Measurements from ENCODE around the gene ANTXRL.
"Not testable (repeated sequence)": the region's sequence is repeated elsewhere in the genome, so short reads cannot be mapped to it uniquely, and the experiment has no call there.

ANTXRL gene

GRCh38 chr10:46308113-46308415, 21.3 kb downstream of the ANTXRL start:
- Histone ChIP-seq H3K4me1 (peaks cover 12% of the 10 kb centered on the region), H3K9me3 (no peaks in the 10 kb centered on the region), H3K27me3 (no peaks in the 10 kb centered on the region), H4K20me1 (no peaks in the 10 kb centered on the region), H3K27ac (no peak overlapping the region), H3K36me3 (no peaks in the 10 kb centered on the region), H3K4me2 (no peak overlapping the region), H3K4me3 (no peak overlapping the region), H3K9ac (no peak overlapping the region)
- no peak for TF ChIP-seq Cebpa-rat (IDR thresholded peaks at IDR 0.05)

DNA sequence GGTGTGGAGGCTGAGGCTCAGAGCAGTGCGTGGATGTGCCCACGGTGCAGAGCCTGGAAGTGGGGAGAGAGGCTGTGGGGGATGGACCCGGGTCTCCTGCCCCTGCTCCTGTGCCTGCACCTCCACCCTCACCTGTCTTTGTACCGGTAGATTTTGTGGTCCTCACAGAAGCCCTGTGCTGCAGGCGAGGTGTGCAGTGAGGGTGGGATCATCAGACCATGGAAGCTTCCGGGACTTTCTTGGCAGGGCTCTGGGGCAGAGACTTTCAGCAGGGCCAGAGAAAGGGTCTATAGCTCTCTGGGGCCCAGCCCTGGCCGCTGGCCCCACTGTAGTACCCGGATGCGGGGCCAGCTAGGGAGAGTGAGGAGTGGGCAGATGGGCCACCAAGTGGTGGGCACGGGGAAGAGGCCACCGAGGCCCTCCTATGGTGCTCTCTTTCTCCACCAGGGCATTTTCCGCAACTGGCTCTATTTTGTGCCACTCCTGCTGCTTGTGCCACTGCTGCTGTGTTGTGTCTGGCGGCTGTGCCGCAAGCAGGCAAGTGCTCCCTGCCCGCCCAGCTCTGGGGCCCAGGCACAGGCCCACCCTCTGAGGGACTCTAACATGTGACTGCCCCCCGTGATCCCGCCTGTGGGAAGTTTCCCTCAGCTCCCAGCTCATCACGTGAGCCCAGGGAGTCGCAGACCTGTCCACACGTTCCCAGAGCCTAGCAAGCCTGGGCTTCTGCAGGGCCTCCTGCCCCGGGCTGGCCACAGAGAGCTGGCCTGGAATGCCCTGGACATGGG, 22.1 kb downstream of the ANTXRL start:
- no peaks in the 10 kb centered on the region for H3K27me3 ChIP-seq
- peaks cover 12% of the 10 kb centered on the region for H3K4me1 ChIP-seq
- H3K9me3 ChIP-seq = no peaks in the 10 kb centered on the region
- H4K20me1 ChIP-seq = no peaks in the 10 kb centered on the region
- no peak overlapping the region for H3K4me3 ChIP-seq
- H3K9ac ChIP-seq = no peak overlapping the region; the same call in 1 of the 2 replicates
- peak overlapping the region; percentile 46 for H3K27ac ChIP-seq
- TF ChIP-seq Cebpa-rat (IDR thresholded peaks at IDR 0.05) = no peak
- no peaks in the 10 kb centered on the region for H3K36me3 ChIP-seq
- peak overlapping the region; percentile 50 for H3K4me2 ChIP-seq

GRCh38 chr10:46309511-46310142, 22.8 kb downstream of the ANTXRL start:
- Histone ChIP-seq H3K4me3 (no peak overlapping the region), H3K27ac (peak overlapping the region; percentile 46), H4K20me1 (no peaks in the 10 kb centered on the region), H3K9me3 (no peaks in the 10 kb centered on the region), H3K27me3 (no peaks in the 10 kb centered on the region), H3K4me2 (0 out of 2 replicates have a peak overlapping the region, but pooled peaks have one; percentile 50), H3K9ac (no peak overlapping the region), H3K36me3 (no peaks in the 10 kb centered on the region), H3K4me1 (peaks cover 12% of the 10 kb centered on the region)
- TF ChIP-seq Cebpa-rat (IDR thresholded peaks at IDR 0.05) = no peak

DNA sequence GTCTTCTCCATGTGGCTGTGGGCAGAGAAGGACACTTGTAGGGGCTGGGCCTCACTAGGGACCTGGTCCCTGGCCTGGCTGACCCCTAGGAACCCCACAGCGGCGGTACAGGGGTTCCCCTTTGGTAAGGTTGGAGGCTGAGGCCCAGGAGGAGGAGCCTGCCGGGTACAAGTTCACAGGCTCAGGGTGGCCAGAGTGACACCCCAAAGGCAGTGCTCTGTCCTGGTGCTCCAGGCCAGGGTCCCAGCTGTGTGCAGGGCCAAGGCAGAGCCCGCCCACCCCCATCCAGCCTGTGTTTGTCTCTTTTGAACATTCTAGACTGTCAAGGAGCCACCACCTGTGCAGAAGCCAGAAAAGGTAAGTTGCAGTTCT, 23.3 kb downstream of the ANTXRL start:
- no peak overlapping the region for H3K9ac ChIP-seq
- peaks cover 12% of the 10 kb centered on the region for H3K4me1 ChIP-seq
- no peaks in the 10 kb centered on the region for H3K9me3 ChIP-seq
- H3K4me2 ChIP-seq = no peak overlapping the region
- no peak for TF ChIP-seq Cebpa-rat (IDR thresholded peaks at IDR 0.05)
- H3K27ac ChIP-seq = no peak overlapping the region
- H4K20me1 ChIP-seq = no peaks in the 10 kb centered on the region
- no peak overlapping the region for H3K4me3 ChIP-seq
- no peaks in the 10 kb centered on the region for H3K36me3 ChIP-seq
- no peaks in the 10 kb centered on the region for H3K27me3 ChIP-seq

DNA sequence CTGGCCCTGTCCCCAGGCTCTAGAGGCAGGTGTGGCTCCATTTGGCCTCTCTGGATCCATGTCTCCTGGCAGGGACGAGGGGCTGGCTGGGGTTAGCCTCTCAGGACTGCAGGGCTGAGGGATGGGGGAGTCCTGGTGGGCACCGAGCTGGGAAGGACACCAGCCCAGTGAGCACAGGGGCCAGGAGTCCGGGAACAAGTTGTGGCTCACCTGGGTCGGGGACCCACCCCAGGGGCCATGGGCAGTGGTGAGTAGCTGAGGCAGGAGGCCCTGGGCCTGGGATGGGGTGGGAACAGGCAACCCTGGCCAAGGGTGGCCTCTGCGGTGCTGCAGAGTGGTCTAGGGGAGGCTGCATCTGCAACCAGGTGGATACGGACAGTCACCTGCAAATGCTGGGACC, 24.1 kb downstream of the ANTXRL start:
- no peak for TF ChIP-seq Cebpa-rat (IDR thresholded peaks at IDR 0.05)
- H3K36me3 ChIP-seq = no peaks in the 10 kb centered on the region
- H3K4me2 ChIP-seq = no peak overlapping the region
- no peaks in the 10 kb centered on the region for H3K27me3 ChIP-seq
- H3K4me3 ChIP-seq = no peak overlapping the region
- no peaks in the 10 kb centered on the region for H3K9me3 ChIP-seq
- no peak overlapping the region for H3K9ac ChIP-seq
- H3K27ac ChIP-seq = no peak overlapping the region
- H3K4me1 ChIP-seq = peaks cover 12% of the 10 kb centered on the region
- H4K20me1 ChIP-seq = no peaks in the 10 kb centered on the region

DNA sequence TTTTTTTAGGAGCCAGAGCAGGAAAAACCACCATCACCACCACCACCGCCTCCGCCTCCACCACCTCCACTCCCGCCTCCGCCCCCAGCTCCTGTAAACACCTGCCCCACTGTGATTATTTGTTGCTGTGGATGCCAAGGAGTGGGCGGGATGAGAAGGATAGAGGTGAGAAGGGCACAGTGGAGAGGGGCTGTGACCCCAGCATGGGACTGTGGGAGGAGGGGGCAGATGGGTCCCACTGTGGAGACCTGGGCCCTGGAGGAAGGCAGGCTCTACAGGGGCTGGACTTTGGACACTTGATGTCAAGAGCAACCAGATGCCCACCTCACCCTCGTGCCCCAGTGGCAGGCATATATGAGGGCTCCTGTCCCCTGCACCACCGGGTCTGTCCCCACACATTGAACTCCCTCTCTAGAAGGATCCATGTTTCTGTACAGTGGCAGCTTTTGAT, 24.7 kb downstream of the ANTXRL start:
- Histone ChIP-seq H3K4me3 (no peak overlapping the region), H3K27ac (no peak overlapping the region), H3K9ac (no peak overlapping the region), H3K4me1 (peaks cover 12% of the 10 kb centered on the region), H3K9me3 (no peaks in the 10 kb centered on the region), H4K20me1 (no peaks in the 10 kb centered on the region), H3K27me3 (no peaks in the 10 kb centered on the region), H3K4me2 (no peak overlapping the region), H3K36me3 (no peaks in the 10 kb centered on the region)
- no peak for TF ChIP-seq Cebpa-rat (IDR thresholded peaks at IDR 0.05)

- not testable (repeated sequence) for H3K36me3 ChIP-seq, H3K27ac ChIP-seq, H3K4me3 ChIP-seq, H4K20me1 ChIP-seq, H3K9ac ChIP-seq, H3K27me3 ChIP-seq, H3K4me2 ChIP-seq, H3K9me3 ChIP-seq
- H3K4me1 ChIP-seq = peaks cover 12% of the 10 kb centered on the region
These were observed 25.2 kb downstream of the ANTXRL start for GRCh38 chr10:46311961-46312431.

- TF ChIP-seq Cebpa-rat (IDR thresholded peaks at IDR 0.05) = no peak
- Histone ChIP-seq H3K36me3 (no peaks in the 10 kb centered on the region), H3K4me2 (no peak overlapping the region), H3K4me3 (no peak overlapping the region), H3K4me1 (peaks cover 12% of the 10 kb centered on the region), H3K27me3 (no peaks in the 10 kb centered on the region), H3K9me3 (no peaks in the 10 kb centered on the region), H4K20me1 (no peaks in the 10 kb centered on the region), H3K27ac (no peak overlapping the region), H3K9ac (no peak overlapping the region)
These were observed 26.2 kb downstream of the ANTXRL start for GRCh38 chr10:46312953-46313352.

- TF ChIP-seq Cebpa-rat (IDR thresholded peaks at IDR 0.05) = no peak
- Histone ChIP-seq H3K4me1 (peaks cover 4% of the 10 kb centered on the region), H3K9ac (no peak overlapping the region), H3K4me2 (no peak overlapping the region), H4K20me1 (no peaks in the 10 kb centered on the region), H3K4me3 (no peak overlapping the region), H3K27me3 (no peaks in the 10 kb centered on the region), H3K27ac (no peak overlapping the region), H3K9me3 (no peaks in the 10 kb centered on the region), H3K36me3 (no peaks in the 10 kb centered on the region)
These were observed 27.3 kb downstream of the ANTXRL start for GRCh38 chr10:46314071-46314470.

GRCh38 chr10:46315071-46315860, 28.5 kb downstream of the ANTXRL start:
- H4K20me1 ChIP-seq, H3K27me3 ChIP-seq, H3K36me3 ChIP-seq, H3K9ac ChIP-seq, H3K9me3 ChIP-seq, H3K4me2 ChIP-seq, H3K4me1 ChIP-seq, H3K27ac ChIP-seq, H3K4me3 ChIP-seq: not testable (repeated sequence)
